HepG2 (cell line): ENCODE measurements around the gene LAMP1. TPM values are rescaled to one million over a fixed set of nuclear protein-coding genes. Genes with fewer than 3 reads are reported as not detected.

Source experiments
- ATAC-seq: fragments of 200-7000 bp; cut with Tn5 transposase; 3 replicates; pipeline ENCODE4 v1.9.1; 2020; ENCODE audit warnings: mild to moderate bottlenecking, moderate library complexity
- BruUV-seq: library from RNA; stranded (reverse); fragments of 400-500 nt; replicated peaks from 2 replicates; lab custom pipeline; 2021; lab: Mats Ljungman, UMichigan
- CTCF ChIA-PET: fragments of 300-600 bp; formaldehyde crosslinking; extraction: SDS; loops from one replicate; lab custom pipeline; 2021; ENCODE audit warnings: low total read pairs, inconsistent platforms, low intra/inter-chr PET ratio; lab: Yijun Ruan, JAX
- POLR2A ChIA-PET: fragments of 350-600 bp; sonication (Branson Sonifier 250); formaldehyde crosslinking; loops from one replicate; lab custom pipeline; 2020; ENCODE audit warnings: antibody characterized with exemption, inconsistent platforms; lab: Yijun Ruan, JAX
- DNase-seq: peaks from one replicate; pipeline ENCODE4 v3.0.0-alpha.2; 2015; ENCODE audit warnings: low spot score
- FAIRE-seq: peaks from 3 replicates; lab custom pipeline; 2011; peaks lifted over from hg19 to GRCh38; lab: Jason Lieb, UNC
- H2AFZ ChIP-seq: one replicate; pipeline ENCODE4 v1.6.1; 2011; ENCODE audit warnings: low read length, inconsistent platforms
- H3K27ac ChIP-seq: fragments of 300-600 bp; 3 replicates; pipeline ENCODE4 v1.8.0; 2011; ENCODE audit warnings: mixed run types, mild to moderate bottlenecking, mixed read lengths, low read length, inconsistent platforms; ENCODE audit not compliant: insufficient read depth; ENCODE audit errors: extremely low read length
- H3K27me3 ChIP-seq, 2 experiments: fragments of 200-600 bp in 1 of 2; 2 replicates in 1 of 2; 3 replicates in 1 of 2; pipeline versions ENCODE4 v1.6.0 to v1.8.0; 2011; ENCODE audit warnings: low read length in 2 of 2, mild to moderate bottlenecking in 2 of 2, moderate library complexity in 2 of 2, inconsistent platforms in 1 of 2; ENCODE audit not compliant: insufficient read depth in 2 of 2, control insufficient read depth in 1 of 2
- H3K36me3 ChIP-seq, 2 experiments: fragments of 200-600 bp in 1 of 2; replicated peaks in 1 of 2; 2 replicates in 1 of 2; 3 replicates in 1 of 2; pipeline versions ENCODE4 v1.5.1 to v1.8.0; 2011; ENCODE audit warnings: low read length in 2 of 2, inconsistent platforms in 1 of 2; ENCODE audit not compliant: insufficient read depth in 2 of 2, control insufficient read depth in 1 of 2
- H3K4me1 ChIP-seq: 2 replicates; pipeline ENCODE4 v1.5.1; 2012; ENCODE audit warnings: low read length, inconsistent platforms; ENCODE audit not compliant: insufficient read depth
- H3K4me2 ChIP-seq: 2 replicates; pipeline ENCODE4 v1.6.0; 2011; ENCODE audit warnings: low read depth, low read length, inconsistent platforms
- H3K4me3 ChIP-seq, 3 experiments: fragments of 200-600 bp in 1 of 3; sonication (generic), shearing (Covaris generic) in 1 of 3; replicated peaks in 1 of 3; 2 replicates each; pipeline ENCODE4 v1.5.1; 2011 to 2016; ENCODE audit warnings: low read length in 3 of 3, inconsistent platforms in 2 of 3, low read depth in 2 of 3, mild to moderate bottlenecking in 2 of 3, control low read depth in 1 of 3, mixed read lengths in 1 of 3; ENCODE audit not compliant: insufficient read depth in 1 of 3
- H3K79me2 ChIP-seq: one replicate; pipeline ENCODE4 v1.6.1; 2011; ENCODE audit warnings: low read length, inconsistent platforms; ENCODE audit not compliant: insufficient read depth
- H3K9ac ChIP-seq: 2 replicates; pipeline ENCODE4 v1.6.0; 2011; ENCODE audit warnings: mild to moderate bottlenecking, low read depth, low read length, inconsistent platforms; ENCODE audit not compliant: insufficient read depth
- H3K9me3 ChIP-seq: 2 replicates; pipeline ENCODE4 v1.5.1; 2012; ENCODE audit warnings: mild to moderate bottlenecking, low read length
- H4K20me1 ChIP-seq: 2 replicates; pipeline ENCODE4 v1.6.0; 2011; ENCODE audit warnings: inconsistent platforms, mild to moderate bottlenecking, low read length, moderate library complexity; ENCODE audit not compliant: insufficient read depth
- AGO2 ChIP-seq: fragments of 200-400 bp; formaldehyde crosslinking; optimal IDR thresholded peaks from 2 replicates; pipeline ENCODE3; 2017; ENCODE audit warnings: mild to moderate bottlenecking, low read depth, low read length, moderate library complexity
- E2F5 ChIP-seq: sonication (generic); formaldehyde crosslinking; conservative IDR thresholded peaks from 2 replicates; pipeline ENCODE4 v1.4.0; 2020; ENCODE audit warnings: missing genetic modification reagents
- SMARCC2 ChIP-seq: fragments of 450-650 bp; IDR thresholded peaks from 2 replicates; pipeline ENCODE4 v1.6.1; 2017; ENCODE audit warnings: antibody characterized with exemption, mild to moderate bottlenecking
- WGBS: methylation state at CpG from one replicate; pipeline ENCODE4 v1.1.6; 2017; ENCODE audit warnings: low lambda C conversion rate; 5-methylcytosine and 5-hydroxymethylcytosine counted together
- in situ Hi-C: cut with HindIII; loops from 2 replicates; pipeline ENCODE4 v1.10.0; 2017; ENCODE audit warnings: low pct_unique_long_range_greater_than_20kb; ENCODE audit not compliant: extremely low pct_ligation_motif_present
- intact Hi-C: fragments of 100-400 bp; cut with micrococcal nuclease; formaldehyde crosslinking; loops from one replicate; pipeline ENCODE4 v1.10.0; 2022; ENCODE audit not compliant: unreplicated experiment
- polyA plus RNA-seq, 8 experiments: library from polyadenylated mRNA; depleted of rRNA in 3 of 8; stranded (reverse) in 7 of 8; unstranded in 1 of 8; fragments of >200 nt; fragmentation: Illumina TruSeq in 4 of 8; extraction: Trizol in 4 of 8; gene quantifications; 2 replicates each; pipeline versions ENCODE4 v1.2.1 to v1.2.3, GENCODE V29; 2011 to 2016; ENCODE audit warnings: low read depth in 4 of 8, missing spikeins in 1 of 8, mixed read lengths in 1 of 8; ENCODE audit not compliant: insufficient read depth in 1 of 8
- total RNA-seq, 5 experiments: library from RNA; depleted of rRNA; stranded (reverse); fragments of >200 nt; fragmentation: Illumina TruSeq; extraction: Trizol; gene quantifications; 2 replicates each; pipeline ENCODE4 v1.2.3, GENCODE V29; 2016; ENCODE audit warnings: low read depth in 1 of 5

The LAMP1 gene
- total and polyA plus RNA-seq, 2 of the 13 experiments (the other 11 are each of a cell fraction or from before 2014, with no cell fraction given): 103 to 112 TPM

- BruUV-seq: no TSS peak
- intact Hi-C loops (no loop called here), in situ Hi-C loops (no loop called here)
- no peak for ATAC-seq
- no peaks in the 10 kb centered on the region for H3K9me3 ChIP-seq
- H3K4me1 ChIP-seq: no peaks in the 10 kb centered on the region
- no peaks in the 10 kb centered on the region for H3K27me3 ChIP-seq
- H3K4me2 ChIP-seq: no peak overlapping the region
- no peaks in the 10 kb centered on the region for H3K79me2 ChIP-seq
- DNase-seq: no peak
- ChIA-PET CTCF (no interaction called here), POLR2A (no interaction called here)
- H3K4me3 ChIP-seq: no peak overlapping the region
- FAIRE-seq: no peak
- H2AFZ ChIP-seq: no peak overlapping the region
- no peak overlapping the region for H3K9ac ChIP-seq
- no peaks in the 10 kb centered on the region for H4K20me1 ChIP-seq
- no peak for TF ChIP-seq SMARCC2
- TF ChIP-seq, all 625 proteins: peak for 0
- H3K36me3 ChIP-seq: peaks cover 6 to 19% of the 10 kb centered on the region in 2 experiments; a peak in 4 of 5 replicates
- no peak overlapping the region for H3K27ac ChIP-seq
- 76% methylated on average over 10 of the region's 17 CpGs for WGBS
These were observed 40.5 kb downstream of the LAMP1 start for GRCh38 chr13:113337556-113337955.

- POLR2A ChIA-PET: no interaction called here
- ATAC-seq: no peak
- Histone ChIP-seq H3K27ac (no peak overlapping the region), H3K27me3 (no peaks in the 10 kb centered on the region), H3K79me2 (no peaks in the 10 kb centered on the region), H3K4me1 (no peaks in the 10 kb centered on the region), H4K20me1 (no peaks in the 10 kb centered on the region), H3K9ac (no peak overlapping the region), H3K4me2 (no peak overlapping the region), H3K9me3 (no peaks in the 10 kb centered on the region), H3K4me3 (no peak overlapping the region), H2AFZ (no peak overlapping the region), H3K36me3 (peaks cover 6 to 23% of the 10 kb centered on the region in 2 experiments; a peak in 4 of 5 replicates)
- DNase-seq: no peak
- intact Hi-C loops: no loop called here
- CTCF ChIA-PET: no interaction called here
- in situ Hi-C loops: no loop called here
- TF ChIP-seq E2F5: no peak
- TF ChIP-seq AGO2: peak; percentile 57
- no TSS peak for BruUV-seq
- WGBS: 98% methylated on average over 19 of the region's 20 CpGs
- no peak for FAIRE-seq
These were observed 40.9 kb downstream of the LAMP1 start for GRCh38 chr13:113337976-113338375.
